AG09319 (cell line): ENCODE data around the gene CLDN6.

Experiments used
- DNase-seq: peaks from one replicate; pipeline ENCODE4 v3.0.0-alpha.2; 2010; ENCODE audit warnings: low read depth; ENCODE audit errors: extremely low read depth
- TF ChIP-seq, protein P1 (sequence below): IDR thresholded peaks from 2 replicates; pipeline ENCODE4 v1.5.1; 2011; ENCODE audit warnings: low read depth, mild to moderate bottlenecking, inconsistent platforms, low read length, moderate library complexity

Gene CLDN6

DNA sequence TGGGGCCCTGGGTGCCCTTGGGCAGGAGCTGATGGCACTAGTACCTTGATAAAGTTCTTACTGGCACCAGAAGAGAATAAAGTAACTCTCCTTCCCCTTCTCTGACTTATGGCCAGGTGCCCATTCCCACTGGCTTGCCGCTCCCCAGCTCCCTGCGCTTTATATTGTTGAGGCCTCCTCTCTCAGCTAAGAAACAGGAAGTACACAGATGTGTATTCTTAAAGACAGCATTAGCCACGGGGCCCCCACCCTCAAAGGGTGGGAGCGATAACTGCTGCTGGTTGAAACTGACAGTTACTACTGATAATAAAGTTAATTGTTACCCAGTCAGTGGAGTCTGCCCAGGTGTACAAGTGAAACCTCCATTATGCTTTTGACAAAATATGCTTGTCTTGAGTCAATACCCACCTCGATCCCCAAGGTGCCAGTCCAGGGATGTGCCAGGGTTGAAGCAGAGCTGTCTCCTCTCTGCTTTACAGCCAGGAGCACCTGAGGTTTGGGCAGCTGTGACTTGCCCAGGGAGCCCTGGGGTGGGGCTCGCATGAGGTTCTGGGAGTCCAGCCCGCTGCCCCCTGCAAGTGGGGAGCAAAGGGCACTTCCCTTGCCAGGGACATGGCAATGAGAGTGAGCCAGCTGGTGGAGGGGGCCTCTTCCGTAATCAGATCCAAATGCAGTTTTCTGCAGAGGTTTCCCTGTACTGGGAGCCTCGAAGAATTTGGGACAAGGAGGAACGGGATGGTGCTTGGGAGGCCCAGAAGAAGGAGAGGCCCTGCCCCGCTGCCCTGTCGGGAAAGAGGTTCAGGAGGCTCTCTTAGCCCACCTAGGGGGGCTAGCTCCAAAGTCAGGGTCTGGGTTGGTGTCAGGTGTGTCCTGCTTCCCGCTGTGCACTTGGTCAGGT, 10.7 kb downstream of the CLDN6 start:
- no peak for DNase-seq
- TF ChIP-seq, protein P1, sequence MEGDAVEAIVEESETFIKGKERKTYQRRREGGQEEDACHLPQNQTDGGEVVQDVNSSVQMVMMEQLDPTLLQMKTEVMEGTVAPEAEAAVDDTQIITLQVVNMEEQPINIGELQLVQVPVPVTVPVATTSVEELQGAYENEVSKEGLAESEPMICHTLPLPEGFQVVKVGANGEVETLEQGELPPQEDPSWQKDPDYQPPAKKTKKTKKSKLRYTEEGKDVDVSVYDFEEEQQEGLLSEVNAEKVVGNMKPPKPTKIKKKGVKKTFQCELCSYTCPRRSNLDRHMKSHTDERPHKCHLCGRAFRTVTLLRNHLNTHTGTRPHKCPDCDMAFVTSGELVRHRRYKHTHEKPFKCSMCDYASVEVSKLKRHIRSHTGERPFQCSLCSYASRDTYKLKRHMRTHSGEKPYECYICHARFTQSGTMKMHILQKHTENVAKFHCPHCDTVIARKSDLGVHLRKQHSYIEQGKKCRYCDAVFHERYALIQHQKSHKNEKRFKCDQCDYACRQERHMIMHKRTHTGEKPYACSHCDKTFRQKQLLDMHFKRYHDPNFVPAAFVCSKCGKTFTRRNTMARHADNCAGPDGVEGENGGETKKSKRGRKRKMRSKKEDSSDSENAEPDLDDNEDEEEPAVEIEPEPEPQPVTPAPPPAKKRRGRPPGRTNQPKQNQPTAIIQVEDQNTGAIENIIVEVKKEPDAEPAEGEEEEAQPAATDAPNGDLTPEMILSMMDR: no peak

DNA sequence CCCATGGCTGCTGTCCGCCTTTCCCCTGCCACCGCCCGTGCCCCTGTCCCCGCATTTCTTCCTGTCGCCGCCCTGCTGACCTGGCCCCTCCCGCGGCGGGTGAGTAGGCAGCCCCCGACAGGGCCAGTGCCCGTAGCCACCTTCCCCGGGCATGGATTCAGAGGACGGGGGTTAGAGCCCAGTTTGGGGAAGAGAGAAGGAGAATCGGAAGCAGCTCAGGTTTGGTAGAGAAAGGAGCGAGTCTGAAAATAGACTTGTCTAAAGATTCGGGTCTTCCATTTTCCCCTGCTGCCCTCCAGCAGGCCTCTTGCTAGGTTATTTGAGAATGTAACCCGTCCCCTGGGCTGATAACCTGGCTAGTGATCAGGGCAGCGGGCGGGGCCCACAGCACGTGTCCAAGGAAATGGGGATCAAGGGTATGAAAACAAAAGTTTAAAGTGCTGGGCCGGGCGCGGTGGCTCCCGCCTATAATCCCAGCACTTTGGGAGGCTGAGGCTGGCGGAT, 13.2 kb downstream of the CLDN6 start:
- TF ChIP-seq, protein P1: no peak

DNA sequence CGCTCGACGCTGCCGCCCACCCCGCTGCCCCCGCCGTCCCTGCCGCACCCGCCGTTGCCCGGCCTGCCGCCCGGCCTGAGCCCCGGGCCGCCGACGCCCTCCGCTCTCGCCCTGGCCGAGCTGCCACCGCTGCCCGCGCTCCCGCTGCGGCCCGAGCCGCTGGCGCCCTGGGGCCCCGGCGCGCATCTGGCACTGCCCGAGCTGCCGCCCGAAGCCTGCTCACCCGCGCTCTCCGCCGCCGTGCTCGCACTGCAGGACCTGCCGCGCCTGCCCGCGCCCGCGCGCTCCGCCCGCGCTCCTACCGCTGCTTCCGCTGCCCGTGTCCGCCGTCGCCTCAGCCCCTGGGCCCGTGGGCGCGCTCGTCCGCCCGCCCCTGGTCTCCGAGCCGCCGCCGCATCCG, 13.7 kb downstream of the CLDN6 start:
- no peak for DNase-seq
- TF ChIP-seq, protein P1: no peak

More for the DNA sequence above, 13.2 kb downstream of the CLDN6 start:
- DNase-seq: no peak

DNA sequence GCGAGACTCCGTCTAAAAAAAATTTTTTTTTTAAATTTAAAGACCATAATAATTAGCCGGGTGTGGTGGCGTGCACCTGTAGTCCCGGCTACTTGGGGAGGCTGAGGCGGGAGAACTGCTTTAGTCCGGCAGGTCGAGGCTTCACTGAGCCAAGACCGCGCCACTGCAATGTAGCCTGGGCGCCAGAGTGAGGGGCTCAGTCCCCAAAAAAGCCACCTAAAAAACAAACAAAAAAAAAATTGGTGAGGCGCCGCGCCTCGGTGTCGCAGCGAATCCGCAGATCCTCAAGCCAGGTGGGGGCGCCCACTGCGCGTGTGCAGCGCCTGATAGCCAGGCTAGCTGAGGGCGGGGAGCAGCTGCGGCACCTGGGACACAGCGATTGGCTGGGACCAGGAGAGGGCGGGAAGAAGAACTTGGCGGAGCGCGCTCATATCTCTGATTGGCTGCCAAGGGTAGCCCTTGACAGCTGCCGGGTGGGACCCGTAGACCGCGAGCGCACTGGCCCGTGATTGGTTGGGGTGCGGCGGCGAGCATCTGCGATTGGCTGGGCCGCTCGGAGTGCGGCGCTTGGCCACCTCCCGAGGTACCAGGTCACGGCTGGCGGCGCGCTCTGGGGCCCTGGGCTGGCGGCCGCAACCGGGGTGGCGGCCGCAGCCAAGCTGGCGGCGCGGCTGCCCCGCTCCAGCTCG, 14.3 kb downstream of the CLDN6 start:
- TF ChIP-seq, protein P1: peak; percentile 49
- DNase-seq: peak; percentile 96

DNA sequence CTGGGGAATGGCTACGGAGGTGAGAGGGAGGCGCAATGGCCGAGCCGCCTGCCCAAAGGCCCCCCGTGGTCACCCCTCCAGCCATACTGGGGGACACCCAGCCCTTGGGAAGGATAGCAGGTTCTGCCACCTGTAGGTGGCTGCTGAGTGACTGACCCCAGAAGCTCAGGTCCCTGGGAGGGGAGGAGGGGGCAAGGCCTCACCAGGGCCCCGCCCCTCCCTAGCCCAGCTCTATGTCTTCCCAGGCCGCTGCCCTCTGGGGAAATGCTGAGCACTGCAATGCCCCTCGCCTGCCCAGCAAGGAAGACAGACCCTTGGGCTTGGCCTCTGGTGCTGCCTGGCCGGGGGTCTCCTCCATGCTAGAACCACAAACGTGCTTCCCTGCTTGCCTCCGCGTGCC, 16.7 kb downstream of the CLDN6 start:
- TF ChIP-seq, protein P1: no peak
- DNase-seq: no peak

DNA sequence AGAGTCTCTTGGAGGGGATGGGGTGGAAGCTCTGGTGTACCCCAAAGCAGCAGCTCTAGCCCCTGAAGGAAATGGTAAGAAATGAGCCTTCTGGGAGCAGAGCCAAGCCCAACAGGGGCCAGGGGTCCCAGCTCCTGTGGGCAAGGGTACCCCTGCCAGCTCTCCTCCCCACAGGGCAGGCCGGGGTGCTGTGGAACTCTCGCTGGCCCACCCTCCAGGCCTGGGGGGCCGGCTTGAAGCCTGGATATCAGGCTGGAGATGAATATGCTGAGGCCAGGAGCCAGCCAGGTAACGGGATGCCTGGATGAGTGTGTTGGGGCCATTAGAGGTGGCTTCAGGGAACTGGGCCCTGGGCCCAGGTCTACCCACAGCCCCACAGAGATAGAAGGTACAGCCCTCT, 17.4 kb downstream of the CLDN6 start:
- no peak for DNase-seq
- TF ChIP-seq, protein P1: no peak

DNA sequence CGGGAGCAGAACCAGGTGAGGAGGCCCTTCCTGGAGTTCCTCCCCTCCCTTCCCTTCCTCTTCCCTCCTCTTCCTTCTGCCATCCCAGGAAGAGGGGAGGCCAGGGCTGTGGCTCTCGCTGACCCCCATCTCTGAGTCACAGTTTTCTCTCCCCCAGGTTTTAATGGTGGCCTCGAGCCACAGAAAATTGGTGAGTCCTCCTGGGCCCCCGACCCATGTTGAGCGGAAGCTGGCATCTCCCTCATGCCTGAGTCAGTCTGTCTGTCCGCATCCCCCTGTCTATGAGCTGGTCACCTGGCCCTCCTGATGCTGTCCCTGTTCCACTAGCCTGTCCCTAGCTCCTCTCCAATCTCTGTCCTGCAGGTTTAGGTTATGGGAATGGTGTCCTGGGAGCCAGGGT, 18.1 kb downstream of the CLDN6 start:
- DNase-seq: no peak
- TF ChIP-seq, protein P1: no peak
